ENCODE measurements around the gene METAP1. TPM values are rescaled to one million over a fixed set of nuclear protein-coding genes. Genes with fewer than 3 reads are reported as not detected.
"Not testable (repeated sequence)": the region's sequence is repeated elsewhere in the genome, so short reads cannot be mapped to it uniquely, and the experiment has no call there.

Gene METAP1
- total RNA-seq (2014; rRNA removed; shearing (Covaris generic); ENCODE audit: low replicate concordance): 55.3 and 56.6 TPM in 2 replicates

DNA sequence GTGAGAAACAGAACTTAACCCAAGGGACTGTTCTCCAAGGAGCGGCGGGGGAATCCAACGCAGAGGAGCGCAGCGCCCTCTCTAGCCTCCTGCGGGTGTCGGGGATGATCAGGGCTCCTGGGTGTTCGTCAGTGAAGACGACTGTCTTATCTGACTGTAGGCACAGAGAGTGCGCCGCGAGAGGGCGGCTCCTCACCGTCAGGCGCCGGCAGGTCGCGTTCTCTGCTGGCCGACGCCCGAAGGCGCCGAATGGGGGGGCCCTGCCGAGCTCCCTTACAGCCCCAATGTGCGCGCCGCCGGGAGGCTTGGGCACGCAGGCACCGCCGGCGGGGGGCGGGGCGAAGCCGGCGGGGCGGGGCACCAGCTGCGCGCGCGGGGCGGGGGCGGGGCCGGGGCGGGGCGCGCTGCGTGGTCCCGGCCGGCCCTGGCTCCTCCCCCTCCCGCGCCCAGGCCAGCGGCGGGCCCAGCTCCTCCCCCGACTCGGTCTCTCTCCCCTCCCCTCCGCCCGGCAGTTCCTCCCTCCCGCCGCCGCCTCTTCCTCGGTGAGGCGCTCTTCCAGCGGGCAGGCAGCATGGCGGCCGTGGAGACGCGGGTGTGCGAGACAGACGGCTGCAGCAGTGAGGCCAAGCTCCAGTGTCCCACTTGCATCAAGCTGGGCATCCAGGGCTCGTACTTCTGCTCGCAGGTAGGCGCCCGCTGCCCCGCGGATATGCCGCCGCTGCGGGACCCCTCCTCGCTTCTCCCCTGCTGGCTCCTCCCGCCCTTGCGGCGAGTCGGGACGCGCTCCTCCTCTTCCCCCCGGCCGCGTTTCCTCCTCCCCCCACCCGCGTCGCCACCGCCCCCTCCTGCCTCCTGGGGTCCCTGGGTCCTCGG is at the start of gene METAP1:
Gene METAP1, plus strand, starts transcription at position 539 of the 873 bp plus-strand sequence. Its CDS starts 33 bp downstream, at position 572.
- Histone ChIP-seq H3K4me3 (peak within 1 kb of the TSS; percentile 85), H3K36me3 (no peaks in the 10 kb centered on the region), H3K27me3 (no peaks in the 10 kb centered on the region), H3K9me3 (no peaks in the 10 kb centered on the region)
- peak; percentile 92 for DNase-seq

DNA sequence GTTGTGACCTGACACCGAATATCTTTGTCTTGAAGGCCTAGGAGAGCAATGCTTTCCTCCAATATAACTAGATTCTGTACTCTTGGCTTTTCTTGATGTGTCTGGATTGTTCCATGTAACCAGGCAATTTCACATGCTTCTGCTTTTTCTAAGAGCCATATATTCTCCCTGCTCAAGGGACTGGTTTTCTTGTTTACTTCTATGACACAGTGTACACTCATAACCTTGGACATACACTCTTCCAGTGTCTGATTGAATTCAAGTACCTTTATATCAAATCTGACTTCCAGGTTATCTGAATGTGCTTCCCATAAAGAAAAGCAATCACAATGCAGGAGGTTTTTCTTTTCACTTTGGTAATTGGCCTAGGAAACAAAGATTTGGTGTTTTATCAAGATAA is 49.2 kb upstream of the METAP1 start:
- DNase-seq: no peak
- Histone ChIP-seq H3K36me3 (no peaks in the 10 kb centered on the region), H3K27me3 (no peaks in the 10 kb centered on the region), H3K9me3 (no peaks in the 10 kb centered on the region), H3K4me3 (no peak overlapping the region)

- Histone ChIP-seq H3K27me3 (no peaks in the 10 kb centered on the region), H3K36me3 (no peaks in the 10 kb centered on the region), H3K4me3 (no peak overlapping the region), H3K9me3 (no peaks in the 10 kb centered on the region)
- DNase-seq: no peak
Measured at GRCh38 chr4:98950925-98951324, 44.6 kb upstream of the METAP1 start.

- no peak for DNase-seq
- Histone ChIP-seq H3K9me3 (no peaks in the 10 kb centered on the region), H3K4me3 (no peak overlapping the region), H3K36me3 (no peaks in the 10 kb centered on the region), H3K27me3 (no peaks in the 10 kb centered on the region)
Measured at GRCh38 chr4:98951710-98952109, 43.8 kb upstream of the METAP1 start.

DNA sequence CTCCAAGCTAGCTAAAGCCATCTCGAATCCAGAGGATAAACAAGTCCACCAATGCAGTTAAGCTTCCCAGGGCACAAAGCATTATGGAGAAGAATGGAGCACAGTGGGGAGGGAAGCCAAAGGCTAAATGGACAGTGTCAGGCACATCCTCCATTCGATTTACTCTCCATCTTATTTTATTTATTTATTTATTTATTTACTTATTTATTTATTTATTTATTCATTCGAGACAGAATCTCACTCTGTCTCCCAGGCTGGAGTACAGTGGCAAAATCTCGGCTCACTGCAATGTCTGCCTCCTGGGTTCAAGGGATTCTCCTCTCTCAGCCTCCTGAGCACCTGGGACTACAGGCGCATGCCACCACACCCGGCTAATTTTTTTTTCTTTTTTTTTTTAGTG is 40.3 kb upstream of the METAP1 start:
- H3K27me3 ChIP-seq: no peaks in the 10 kb centered on the region
- H3K9me3 ChIP-seq: no peaks in the 10 kb centered on the region
- no peaks in the 10 kb centered on the region for H3K36me3 ChIP-seq
- no peak overlapping the region for H3K4me3 ChIP-seq
- DNase-seq: no peak

DNA sequence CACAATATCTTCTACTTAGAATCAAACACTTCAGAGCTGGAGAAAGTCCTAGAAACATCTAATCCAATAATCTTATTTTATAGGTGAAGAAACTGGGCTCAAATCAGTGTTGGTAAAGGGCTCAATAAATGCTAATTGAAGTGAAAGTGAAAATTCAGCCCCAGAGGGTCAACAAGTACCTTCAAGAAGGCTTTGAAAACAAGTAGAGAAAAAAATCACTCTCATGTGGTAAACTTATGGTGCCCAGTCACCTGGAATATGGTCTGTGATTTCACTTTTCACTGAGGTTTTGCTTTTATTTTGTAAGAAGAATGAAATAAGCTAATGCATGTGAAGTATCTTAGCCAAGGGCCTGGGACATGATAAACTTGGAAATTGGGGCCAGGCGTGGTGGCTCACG is 37.5 kb upstream of the METAP1 start:
- Histone ChIP-seq H3K27me3 (no peaks in the 10 kb centered on the region), H3K36me3 (no peaks in the 10 kb centered on the region), H3K4me3 (no peak overlapping the region), H3K9me3 (no peaks in the 10 kb centered on the region)
- no peak for DNase-seq

- no peak for DNase-seq
- Histone ChIP-seq H3K36me3 (no peaks in the 10 kb centered on the region), H3K4me3 (no peak overlapping the region), H3K9me3 (no peaks in the 10 kb centered on the region), H3K27me3 (no peaks in the 10 kb centered on the region)
Measured at GRCh38 chr4:98959411-98959810, 36.1 kb upstream of the METAP1 start.

- no peaks in the 10 kb centered on the region for H3K9me3 ChIP-seq
- DNase-seq: no peak
- no peak overlapping the region for H3K4me3 ChIP-seq
- no peaks in the 10 kb centered on the region for H3K36me3 ChIP-seq
- no peaks in the 10 kb centered on the region for H3K27me3 ChIP-seq
Measured at GRCh38 chr4:98961770-98962169, 33.8 kb upstream of the METAP1 start.

- Histone ChIP-seq H3K4me3 (no peak overlapping the region), H3K36me3 (no peaks in the 10 kb centered on the region), H3K27me3 (no peaks in the 10 kb centered on the region), H3K9me3 (no peaks in the 10 kb centered on the region)
- DNase-seq: no peak
Measured at GRCh38 chr4:98963538-98964433, 31.7 kb upstream of the METAP1 start.

DNA sequence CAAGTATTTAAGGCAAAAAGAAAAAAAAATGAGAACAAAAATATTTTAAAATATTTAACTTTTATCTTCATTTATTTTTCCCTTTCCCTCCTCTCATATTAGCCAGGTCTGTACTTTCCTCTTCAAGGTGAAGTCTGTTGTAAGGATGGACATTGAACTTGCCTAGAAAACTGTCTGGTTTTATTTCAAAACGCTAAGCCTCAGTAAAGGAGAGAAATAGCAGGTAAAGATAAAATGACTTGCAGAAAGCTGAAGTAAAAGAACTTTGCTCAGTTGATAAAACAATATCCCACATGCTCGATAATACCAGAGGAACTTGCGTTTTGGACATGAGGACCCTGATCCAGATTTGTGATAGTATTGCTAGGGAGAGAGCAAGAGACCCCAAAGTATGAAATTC is 28.6 kb upstream of the METAP1 start:
- Histone ChIP-seq H3K4me3 (no peak overlapping the region), H3K9me3 (no peaks in the 10 kb centered on the region), H3K27me3 (no peaks in the 10 kb centered on the region), H3K36me3 (no peaks in the 10 kb centered on the region)
- DNase-seq: no peak

- no peaks in the 10 kb centered on the region for H3K9me3 ChIP-seq
- no peak for DNase-seq
- no peak overlapping the region for H3K4me3 ChIP-seq
- H3K27me3 ChIP-seq: no peaks in the 10 kb centered on the region
- H3K36me3 ChIP-seq: no peaks in the 10 kb centered on the region
Measured at GRCh38 chr4:98967786-98968329, 27.7 kb upstream of the METAP1 start.

DNA sequence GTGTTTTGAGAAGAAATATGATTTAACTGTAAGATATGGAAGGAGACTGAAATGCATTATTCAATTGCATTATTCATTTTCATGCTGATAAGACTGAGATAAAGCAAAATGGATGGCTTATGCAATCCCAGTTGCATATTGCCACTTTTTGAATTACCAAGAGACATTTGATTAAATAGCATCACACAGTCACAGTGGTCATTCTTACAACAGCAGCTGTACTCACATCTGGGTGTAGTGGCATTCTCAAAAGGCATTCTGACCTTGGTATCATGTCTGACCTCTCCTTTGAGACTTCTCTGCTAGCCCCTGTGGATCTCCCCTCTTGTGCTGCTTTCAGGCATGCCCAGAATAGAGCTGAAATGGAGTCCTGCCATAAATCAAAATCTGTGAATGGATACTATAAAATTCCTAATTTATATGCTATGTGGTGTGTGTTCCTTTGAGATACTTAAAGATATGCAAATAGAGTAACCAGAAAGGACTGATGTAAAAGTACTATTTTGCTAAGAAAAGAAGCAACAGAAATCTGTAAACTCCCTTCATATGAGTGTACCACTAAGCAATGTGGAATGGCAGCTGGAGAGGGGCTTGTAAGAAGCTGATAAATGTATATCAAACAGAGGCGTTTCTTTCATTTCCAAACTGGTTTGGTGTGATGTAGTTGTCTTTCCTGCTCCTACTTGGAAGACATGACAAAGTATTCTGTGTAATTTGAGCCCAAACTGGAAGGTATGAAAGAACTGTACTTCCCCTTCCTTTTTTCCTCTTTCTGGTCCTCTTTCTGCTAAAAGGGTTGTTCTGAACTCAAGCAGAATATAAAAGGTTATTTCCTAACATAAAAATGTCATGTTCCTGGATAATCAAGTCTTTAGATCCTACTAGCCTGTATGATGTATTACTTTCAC is 25.4 kb upstream of the METAP1 start:
- Histone ChIP-seq H3K27me3 (no peaks in the 10 kb centered on the region), H3K9me3 (no peaks in the 10 kb centered on the region), H3K4me3 (no peak overlapping the region), H3K36me3 (no peaks in the 10 kb centered on the region)
- DNase-seq: no peak

GRCh38 chr4:98976716-98977115 is 18.8 kb upstream of the METAP1 start:
- no peaks in the 10 kb centered on the region for H3K36me3 ChIP-seq
- H3K27me3 ChIP-seq: no peaks in the 10 kb centered on the region
- H3K9me3 ChIP-seq: no peaks in the 10 kb centered on the region
- no peak overlapping the region for H3K4me3 ChIP-seq
- peak; percentile 2 for DNase-seq

DNA sequence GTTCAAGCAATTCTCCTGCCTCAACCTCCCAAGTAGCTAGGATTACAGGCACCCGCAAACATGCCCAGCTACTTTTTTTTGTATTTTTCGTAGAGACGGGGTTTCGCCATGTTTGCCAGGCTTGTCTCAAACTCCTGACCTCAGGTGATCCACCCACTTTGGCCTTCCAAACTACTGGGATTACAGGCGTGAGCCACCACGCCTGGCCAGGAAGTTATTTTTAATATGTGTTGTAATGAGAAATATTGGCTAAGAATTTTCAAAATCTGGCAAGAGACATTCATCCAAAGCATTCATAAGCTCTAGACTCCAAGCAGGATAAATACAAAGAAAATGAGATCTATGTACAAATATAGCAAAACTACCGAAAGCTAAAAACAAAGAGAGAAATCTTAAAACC is 18.0 kb upstream of the METAP1 start:
- Histone ChIP-seq H3K36me3 (no peaks in the 10 kb centered on the region), H3K27me3 (no peaks in the 10 kb centered on the region), H3K9me3 (no peaks in the 10 kb centered on the region), H3K4me3 (no peak overlapping the region)
- DNase-seq: peak; percentile 1

DNA sequence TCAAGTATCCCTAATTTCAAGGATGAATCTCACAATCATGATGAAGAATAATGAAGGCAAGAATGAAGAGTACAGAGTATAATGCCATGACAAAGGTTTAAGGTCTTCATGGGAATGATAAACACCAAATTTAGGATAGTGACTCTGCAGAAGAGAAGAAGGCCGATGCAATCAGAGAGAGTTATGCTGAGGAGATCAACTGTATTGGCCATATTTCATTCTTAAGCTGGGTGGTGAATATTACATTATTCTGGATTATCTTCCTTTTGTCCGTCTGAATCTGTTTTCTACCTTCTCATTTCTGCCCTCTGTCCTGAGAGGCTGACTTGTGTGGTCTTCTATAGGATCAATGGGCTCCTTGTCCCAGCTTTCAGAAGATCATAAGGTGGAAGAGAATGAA is 7.8 kb upstream of the METAP1 start:
- no peaks in the 10 kb centered on the region for H3K36me3 ChIP-seq
- H3K9me3 ChIP-seq: no peaks in the 10 kb centered on the region
- no peaks in the 10 kb centered on the region for H3K27me3 ChIP-seq
- DNase-seq: no peak
- H3K4me3 ChIP-seq: no peak overlapping the region

- DNase-seq, H3K4me3 ChIP-seq, H3K9me3 ChIP-seq, H3K36me3 ChIP-seq, H3K27me3 ChIP-seq: not testable (repeated sequence)
Measured at GRCh38 chr4:98992835-98993234, 2.7 kb upstream of the METAP1 start.
